OCI-LY7 (cell line): ENCODE results near the gene OPHN1. TPM values are rescaled to one million over a fixed set of nuclear protein-coding genes. Genes with fewer than 3 reads are reported as not detected.

ENCODE experiments used
- BruUV-seq: library from RNA; stranded (reverse); fragments of 400-500 nt; replicated peaks from 2 replicates; lab custom pipeline; 2021; lab: Mats Ljungman, UMichigan
- CTCF ChIA-PET: fragments of 300-600 bp; sonication (Branson Sonifier 250); formaldehyde crosslinking; loops from one replicate; lab custom pipeline; 2022; ENCODE audit warnings: antibody characterized with exemption; ENCODE audit not compliant: unreplicated experiment; lab: Charles Lee
- POLR2A ChIA-PET: fragments of 300-600 bp; sonication (Branson Sonifier 250); formaldehyde crosslinking; loops from one replicate; lab custom pipeline; 2022; ENCODE audit warnings: antibody characterized with exemption; lab: Charles Lee
- DNase-seq: peaks from one replicate; pipeline ENCODE4 v3.0.0-alpha.2; 2015; ENCODE audit warnings: low spot score
- H2AFZ ChIP-seq: fragments of 200-600 bp; sonication (generic), shearing (Covaris generic); 2 replicates; pipeline ENCODE4 v1.6.1; 2014; ENCODE audit warnings: mild to moderate bottlenecking, antibody characterized with exemption, low read length, moderate library complexity
- H3K27ac ChIP-seq: fragments of 200-600 bp; sonication (generic); 2 replicates; pipeline ENCODE4 v1.5.1; 2014; ENCODE audit warnings: mixed run types, low read depth, mild to moderate bottlenecking, moderate library complexity, low read length, inconsistent platforms; ENCODE audit not compliant: poor library complexity, severe bottlenecking
- H3K36me3 ChIP-seq: fragments of 200-600 bp; sonication (generic); 2 replicates; pipeline ENCODE4 v1.6.1; 2014; ENCODE audit warnings: mild to moderate bottlenecking, antibody characterized with exemption, low read length, moderate library complexity, mixed read lengths; ENCODE audit not compliant: insufficient read depth
- H3K4me1 ChIP-seq: fragments of 200-600 bp; sonication (generic); 2 replicates; pipeline ENCODE4 v1.5.1; 2014; ENCODE audit warnings: mild to moderate bottlenecking, low read length; ENCODE audit not compliant: insufficient read depth, poor library complexity, severe bottlenecking
- H3K4me2 ChIP-seq: fragments of 200-600 bp; sonication (generic); 2 replicates; pipeline ENCODE4 v1.6.1; 2014; ENCODE audit warnings: mild to moderate bottlenecking, low read length
- H3K4me3 ChIP-seq: fragments of 200-600 bp; sonication (generic); 2 replicates; pipeline ENCODE4 v1.5.1; 2014; ENCODE audit warnings: mild to moderate bottlenecking, low read depth, low read length; ENCODE audit not compliant: poor library complexity, severe bottlenecking
- H3K79me2 ChIP-seq: fragments of 200-600 bp; sonication (generic); 2 replicates; pipeline ENCODE4 v1.6.1; 2016; ENCODE audit warnings: low read depth, mild to moderate bottlenecking, low read length, moderate library complexity, mixed read lengths; ENCODE audit not compliant: insufficient read depth
- H3K9me2 ChIP-seq: fragments of 200-600 bp; sonication (generic); 2 replicates; pipeline ENCODE4 v1.6.1; 2016; ENCODE audit warnings: mild to moderate bottlenecking, low read length, mixed read lengths; ENCODE audit not compliant: insufficient read depth
- H3K9me3 ChIP-seq: fragments of 200-600 bp; sonication (generic); 2 replicates; pipeline ENCODE4 v1.6.1; 2014; ENCODE audit warnings: mild to moderate bottlenecking, mixed run types, low read length, mixed read lengths
- H4K20me1 ChIP-seq: fragments of 200-600 bp; sonication (generic); 2 replicates; pipeline ENCODE4 v1.6.1; 2014; ENCODE audit warnings: mild to moderate bottlenecking, antibody characterized with exemption, low read length, moderate library complexity, mixed read lengths; ENCODE audit not compliant: insufficient read depth
- CTCF ChIP-seq: fragments of 200-600 bp; sonication (generic); conservative IDR thresholded peaks from 2 replicates; pipeline ENCODE4 v1.5.1; 2014; ENCODE audit warnings: mild to moderate bottlenecking, antibody characterized with exemption, low read length, moderate library complexity, mixed read lengths
- EZH2phosphoT487 ChIP-seq: fragments of 200-600 bp; sonication (generic); IDR thresholded peaks from 2 replicates; pipeline ENCODE4 v1.6.1; 2018; ENCODE audit warnings: low read depth, borderline replicate concordance, mild to moderate bottlenecking, mixed run types, antibody characterized with exemption, low read length, moderate library complexity, mixed read lengths
- intact Hi-C: fragments of 100-400 bp; cut with micrococcal nuclease; formaldehyde crosslinking; loops from one replicate; pipeline ENCODE4 v1.10.0; 2022; ENCODE audit not compliant: unreplicated experiment
- total RNA-seq, 2 experiments: library from RNA; depleted of rRNA in 1 of 2; stranded (reverse); fragments of >200 nt in 1 of 2; shearing (Covaris generic) in 1 of 2; gene quantifications; 2 replicates each; pipeline ENCODE4 v1.2.3, GENCODE V29; 2014 to 2022

Gene OPHN1
- total RNA-seq, 2 experiments from 2014 or later, result not detected

DNA sequence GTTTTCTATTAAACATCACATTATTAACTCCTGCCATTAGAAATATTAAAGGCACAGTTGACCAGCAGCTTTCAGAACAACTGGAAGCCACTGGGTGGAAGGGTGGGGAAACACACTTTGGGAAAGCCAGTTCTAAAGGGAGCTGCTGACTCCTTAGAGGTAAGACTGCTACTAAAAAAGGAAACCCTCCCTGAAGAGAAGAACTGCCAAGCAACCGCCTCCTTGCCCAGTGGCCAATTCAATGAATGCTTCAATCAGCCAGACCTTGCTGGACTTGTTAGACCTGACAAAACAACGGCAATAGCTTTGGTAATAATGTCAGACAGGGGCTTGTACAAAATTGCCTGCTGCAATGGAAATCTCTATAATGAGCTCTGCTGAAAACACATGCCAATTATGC, 15.6 kb downstream of the OPHN1 start:
- no peak for DNase-seq
- H3K79me2 ChIP-seq, result no peaks in the 10 kb centered on the region
- no peak overlapping the region for H3K27ac ChIP-seq
- ChIA-PET POLR2A (no interaction called here), CTCF (no interaction called here)
- no TSS peak for BruUV-seq
- H3K36me3 ChIP-seq, result no peaks in the 10 kb centered on the region
- H3K4me3 ChIP-seq, result no peak overlapping the region
- no peaks in the 10 kb centered on the region for H4K20me1 ChIP-seq
- TF ChIP-seq EZH2phosphoT487 (no peak), CTCF (no peak)
- H3K9me2 ChIP-seq, result no peaks in the 10 kb centered on the region
- H3K9me3 ChIP-seq, result no peaks in the 10 kb centered on the region
- intact Hi-C loops, result no loop called here
- no peak overlapping the region for H2AFZ ChIP-seq
- H3K4me1 ChIP-seq, result no peaks in the 10 kb centered on the region
- no peak overlapping the region for H3K4me2 ChIP-seq

- H3K9me3 ChIP-seq, result no peaks in the 10 kb centered on the region
- no peaks in the 10 kb centered on the region for H3K79me2 ChIP-seq
- intact Hi-C loops, result no loop called here
- no peak overlapping the region for H3K27ac ChIP-seq
- H3K36me3 ChIP-seq, result no peaks in the 10 kb centered on the region
- CTCF ChIA-PET, result no interaction called here
- no peak overlapping the region for H3K4me2 ChIP-seq
- no peaks in the 10 kb centered on the region for H3K9me2 ChIP-seq
- no TSS peak for BruUV-seq
- POLR2A ChIA-PET, result no interaction called here
- H3K4me3 ChIP-seq, result no peak overlapping the region
- H3K4me1 ChIP-seq, result no peaks in the 10 kb centered on the region
- DNase-seq, result no peak
- H4K20me1 ChIP-seq, result no peaks in the 10 kb centered on the region
- TF ChIP-seq CTCF, result no peak
- no peak for TF ChIP-seq EZH2phosphoT487
- H2AFZ ChIP-seq, result no peak overlapping the region
Observed at GRCh38 chrX:68416592-68416991, 16.7 kb downstream of the OPHN1 start.

DNA sequence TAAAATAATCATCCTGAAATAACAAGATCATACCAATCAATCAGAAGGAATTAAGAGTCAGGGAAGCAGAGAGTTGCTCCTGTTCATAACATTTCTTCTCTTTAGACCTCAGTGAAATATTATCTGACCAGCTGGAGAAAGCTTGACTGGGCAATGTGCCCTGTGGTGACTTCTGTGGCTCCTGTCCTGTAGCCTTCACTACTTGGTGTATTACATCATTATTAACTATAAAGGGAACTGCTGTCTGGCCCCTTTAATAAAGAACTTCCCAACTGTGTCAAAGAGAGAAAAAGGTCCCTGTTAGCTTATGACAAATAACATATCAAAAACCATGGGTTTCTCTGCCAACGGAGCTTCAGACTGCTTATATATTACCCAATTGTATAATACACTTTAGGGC, 18.0 kb downstream of the OPHN1 start:
- POLR2A ChIA-PET, result no interaction called here

More for the DNA sequence above, 18.0 kb downstream of the OPHN1 start:
- DNase-seq, result no peak
- Histone ChIP-seq H3K4me2 (no peak overlapping the region), H3K79me2 (no peaks in the 10 kb centered on the region), H3K27ac (no peak overlapping the region), H3K9me3 (no peaks in the 10 kb centered on the region), H3K9me2 (no peaks in the 10 kb centered on the region), H3K4me3 (no peak overlapping the region), H2AFZ (no peak overlapping the region), H3K36me3 (no peaks in the 10 kb centered on the region), H3K4me1 (no peaks in the 10 kb centered on the region), H4K20me1 (no peaks in the 10 kb centered on the region)
- CTCF ChIA-PET, result no interaction called here
- BruUV-seq, result no TSS peak
- TF ChIP-seq CTCF (no peak), EZH2phosphoT487 (no peak)
- intact Hi-C loops, result no loop called here
